ENCODE results near the gene SYT17.

DNA sequence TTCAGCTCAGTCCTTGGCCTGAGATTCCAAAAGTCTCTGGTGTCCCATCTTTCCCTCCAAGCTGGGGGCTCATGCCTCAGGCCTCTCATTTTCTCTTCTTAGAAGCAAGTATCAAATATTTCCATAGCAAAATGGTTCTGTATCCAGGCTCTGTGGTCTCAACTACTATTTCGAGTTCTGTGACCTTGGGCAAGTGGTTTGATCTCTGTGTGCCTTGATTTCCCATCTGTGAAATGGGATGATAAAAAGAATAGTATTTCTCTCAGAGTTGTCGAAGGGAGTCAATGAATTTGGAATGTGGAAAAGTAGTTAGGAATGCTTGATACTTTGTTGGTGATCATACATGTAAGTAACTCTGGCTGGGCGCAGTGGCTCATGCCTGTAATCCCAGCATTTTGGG lies 6.4 kb downstream of the SYT17 start:
- TF ChIP-seq, protein P1, sequence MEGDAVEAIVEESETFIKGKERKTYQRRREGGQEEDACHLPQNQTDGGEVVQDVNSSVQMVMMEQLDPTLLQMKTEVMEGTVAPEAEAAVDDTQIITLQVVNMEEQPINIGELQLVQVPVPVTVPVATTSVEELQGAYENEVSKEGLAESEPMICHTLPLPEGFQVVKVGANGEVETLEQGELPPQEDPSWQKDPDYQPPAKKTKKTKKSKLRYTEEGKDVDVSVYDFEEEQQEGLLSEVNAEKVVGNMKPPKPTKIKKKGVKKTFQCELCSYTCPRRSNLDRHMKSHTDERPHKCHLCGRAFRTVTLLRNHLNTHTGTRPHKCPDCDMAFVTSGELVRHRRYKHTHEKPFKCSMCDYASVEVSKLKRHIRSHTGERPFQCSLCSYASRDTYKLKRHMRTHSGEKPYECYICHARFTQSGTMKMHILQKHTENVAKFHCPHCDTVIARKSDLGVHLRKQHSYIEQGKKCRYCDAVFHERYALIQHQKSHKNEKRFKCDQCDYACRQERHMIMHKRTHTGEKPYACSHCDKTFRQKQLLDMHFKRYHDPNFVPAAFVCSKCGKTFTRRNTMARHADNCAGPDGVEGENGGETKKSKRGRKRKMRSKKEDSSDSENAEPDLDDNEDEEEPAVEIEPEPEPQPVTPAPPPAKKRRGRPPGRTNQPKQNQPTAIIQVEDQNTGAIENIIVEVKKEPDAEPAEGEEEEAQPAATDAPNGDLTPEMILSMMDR (IDR thresholded peaks at IDR 0.05; ENCODE audit: low read length): no peak
- no peak for TF ChIP-seq EZH2 (IDR thresholded peaks at IDR 0.05; ENCODE audit: borderline replicate concordance, low read length)

Measured in OCI-LY1 (cell line).